Stimulated activated CD8-positive, alpha-beta memory T cell treated with anti-CD3 and anti-CD28 coated beads, Interleukin-12 subunit alpha, Interleukin-12 subunit beta, amount 100 ng/mL, for 4 hours (primary cell): Measurements from ENCODE around the gene CDT1.
"Not testable (repeated sequence)": the region's sequence is repeated elsewhere in the genome, so short reads cannot be mapped to it uniquely, and the experiment has no call there.

ENCODE experiments used
- DNase-seq: peaks from one replicate; pipeline ENCODE4 v3.0.0-alpha.2; 2020; ENCODE audit warnings: low read depth

Gene CDT1

GRCh38 chr16:88816736-88817535 lies 13.3 kb downstream of the CDT1 start:
- DNase-seq = no peak

DNA sequence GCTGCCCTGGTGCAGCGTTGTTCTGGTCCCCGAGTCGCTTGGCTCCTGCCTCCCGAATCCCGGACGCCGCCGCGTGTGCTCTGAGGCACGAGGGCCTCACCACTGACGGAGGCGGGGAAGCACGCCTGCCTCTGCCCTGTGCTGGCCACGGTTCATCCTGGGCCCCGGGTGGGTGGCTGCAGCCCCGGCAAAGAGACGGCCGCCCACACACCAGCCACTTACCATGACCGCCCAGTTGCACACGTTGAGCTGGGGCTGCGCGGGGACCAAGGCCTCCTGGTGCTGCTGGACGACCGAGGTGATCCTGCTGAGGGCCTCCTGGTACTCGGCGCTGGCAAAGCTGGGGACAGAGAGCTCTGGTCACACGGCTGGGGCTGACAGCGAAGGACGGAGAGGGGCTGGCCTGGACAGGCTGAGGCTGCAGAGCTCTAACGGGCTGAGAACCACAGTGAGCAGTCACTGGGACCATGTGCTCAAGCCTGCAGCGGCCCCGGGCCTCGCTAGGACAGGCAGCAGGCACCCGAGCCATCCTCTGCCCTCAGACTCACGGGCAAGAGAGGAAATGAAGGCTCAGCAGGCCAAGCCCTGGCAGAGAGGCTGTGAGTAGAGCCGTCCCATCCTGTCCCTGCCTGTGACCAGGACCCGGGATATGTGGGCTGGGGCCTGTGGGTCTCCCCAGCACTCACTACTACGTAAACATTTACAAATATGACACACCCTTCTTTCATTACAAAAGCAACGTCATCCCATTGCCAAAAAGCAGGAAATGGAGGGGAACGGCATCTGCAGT lies 14.4 kb downstream of the CDT1 start:
- no peak for DNase-seq

DNA sequence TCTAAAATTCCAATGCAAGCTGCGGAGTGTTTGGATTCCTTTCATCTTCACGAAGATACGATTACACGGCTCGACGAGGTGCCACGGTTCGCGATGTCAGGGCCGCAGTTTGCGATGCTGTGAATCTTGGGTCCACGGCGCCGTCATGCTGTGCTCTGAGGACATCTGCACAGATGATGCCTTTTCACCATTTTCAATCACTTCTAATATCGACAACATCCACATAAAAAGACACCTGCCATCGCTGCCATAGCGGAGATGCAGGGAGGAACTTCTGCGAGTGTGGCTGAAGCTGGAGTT lies 14.9 kb downstream of the CDT1 start:
- no peak for DNase-seq

GRCh38 chr16:88819126-88819525 lies 15.5 kb downstream of the CDT1 start:
- no peak for DNase-seq

GRCh38 chr16:88820385-88821025 lies 16.9 kb downstream of the CDT1 start:
- DNase-seq = no peak

GRCh38 chr16:88821168-88821850 lies 17.7 kb downstream of the CDT1 start:
- no peak for DNase-seq

- no peak for DNase-seq
These were observed 18.9 kb downstream of the CDT1 start for GRCh38 chr16:88822281-88823040.

DNA sequence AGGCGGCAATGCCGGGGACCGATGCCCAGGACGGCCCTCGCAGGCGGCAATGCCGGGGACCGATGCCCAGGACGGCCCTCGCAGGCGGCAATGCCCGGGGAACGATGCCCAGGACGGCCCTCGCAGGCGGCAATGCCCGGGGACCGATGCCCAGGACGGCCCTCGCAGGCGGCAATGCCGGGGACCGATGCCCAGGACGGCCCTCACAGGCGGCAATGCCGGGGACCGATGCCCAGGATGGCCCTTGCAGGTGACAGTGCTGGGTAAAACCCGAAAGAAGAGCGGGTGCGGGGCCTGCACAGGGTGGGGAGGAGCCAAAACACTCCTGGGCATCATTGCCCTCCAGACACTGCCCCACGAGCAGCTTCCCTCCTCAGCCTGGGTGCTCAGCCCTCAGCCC lies 20.1 kb downstream of the CDT1 start:
- not testable (repeated sequence) for DNase-seq

DNA sequence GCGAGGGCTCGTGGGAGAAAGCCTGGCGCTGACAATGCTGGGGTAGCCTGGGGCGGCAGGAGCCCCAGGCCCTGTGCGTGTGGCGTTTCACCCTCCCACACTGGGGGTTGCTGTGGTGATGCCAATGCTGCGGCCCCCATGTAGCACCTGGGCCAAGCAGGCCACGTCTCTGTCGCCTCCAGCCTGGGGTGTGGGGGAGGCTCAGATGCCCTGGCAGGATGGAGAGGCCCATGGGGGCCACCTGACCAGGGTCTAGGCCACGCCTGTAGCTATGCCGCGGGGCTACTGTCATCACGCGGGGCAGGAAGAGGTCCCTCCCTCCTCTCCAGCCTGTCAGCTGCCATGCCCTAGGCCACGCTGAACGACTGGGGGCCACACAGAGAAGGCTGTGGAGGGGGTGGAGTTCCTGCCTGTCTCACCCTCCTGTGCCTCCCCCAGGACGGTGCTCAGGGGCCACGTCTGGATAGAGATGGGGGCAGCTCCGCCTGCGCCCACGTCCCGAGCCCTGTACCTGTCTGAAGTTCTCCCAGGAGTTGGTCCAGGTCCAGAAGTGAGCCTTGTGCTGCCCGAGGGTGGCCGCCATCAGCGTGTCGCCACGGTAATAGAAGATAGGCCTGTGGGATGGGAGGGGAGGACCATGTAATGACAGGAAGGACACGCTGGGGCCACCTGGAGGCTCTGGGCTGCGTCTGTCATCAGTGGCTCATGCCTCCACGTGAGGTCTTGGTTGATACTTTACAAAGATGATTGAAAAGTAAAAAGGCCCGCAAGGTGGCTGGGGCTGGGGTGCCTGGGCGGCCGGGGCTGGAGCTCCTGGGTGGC lies 20.9 kb downstream of the CDT1 start:
- no peak for DNase-seq

- no peak for DNase-seq
These were observed 21.6 kb downstream of the CDT1 start for GRCh38 chr16:88825146-88825545.

DNA sequence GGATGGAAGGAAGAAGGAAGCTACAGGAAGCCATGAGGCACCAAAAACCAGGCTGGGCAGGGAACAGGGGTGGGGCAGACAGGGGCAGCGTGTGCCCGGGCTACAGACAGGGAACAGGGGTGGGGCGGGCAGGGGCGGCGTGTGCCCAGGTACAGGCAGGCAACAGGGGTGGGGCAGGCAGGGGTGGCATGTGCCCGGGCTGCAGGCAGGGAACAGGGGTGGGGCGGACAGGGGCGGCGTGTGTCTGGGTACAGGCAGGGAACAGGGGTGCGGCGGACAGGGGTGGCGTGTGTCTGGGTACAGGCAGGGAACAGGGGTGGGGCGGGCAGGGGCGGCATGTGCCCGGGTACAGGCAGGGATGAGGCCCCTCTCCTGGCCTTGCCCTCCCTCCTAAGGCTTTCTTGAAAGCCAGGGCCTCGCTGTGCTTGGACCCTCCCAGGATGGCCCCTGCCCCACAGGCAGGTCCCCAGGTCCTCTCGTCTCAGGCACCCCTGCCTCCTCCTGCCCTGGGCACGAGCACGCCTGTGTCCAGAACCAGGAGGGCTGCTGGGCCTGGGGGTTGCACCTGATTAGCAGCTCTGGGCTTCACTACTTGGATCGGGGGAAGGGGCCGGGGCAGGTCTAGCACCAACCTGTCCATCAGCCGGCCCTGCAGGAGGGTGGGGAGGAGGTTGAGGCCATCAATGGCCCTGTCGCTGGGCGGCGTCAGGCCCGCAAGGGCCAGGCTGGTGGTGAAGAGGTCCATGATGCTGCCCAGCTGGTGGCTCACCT lies 22.7 kb downstream of the CDT1 start:
- no peak for DNase-seq

DNA sequence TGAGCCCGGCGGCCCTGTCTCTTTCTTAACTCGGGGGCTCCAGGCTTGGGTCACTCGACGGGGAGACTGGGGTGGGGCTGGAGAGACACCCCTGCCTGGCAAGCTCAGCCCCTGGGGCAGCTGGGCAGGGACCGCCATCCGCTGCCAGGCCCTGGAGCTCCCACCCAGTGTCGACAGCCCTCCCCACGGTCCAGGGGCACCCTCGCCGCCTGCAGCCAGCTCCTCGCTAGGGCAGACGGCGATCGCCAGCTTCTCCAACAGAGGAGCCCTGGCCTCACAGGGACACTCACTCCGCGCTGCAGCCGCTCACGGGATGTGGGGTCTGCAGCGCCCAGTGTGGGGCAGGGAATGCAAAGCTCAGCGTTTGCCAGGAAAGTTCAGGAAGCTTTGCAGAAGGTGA lies 24.1 kb downstream of the CDT1 start:
- DNase-seq = no peak

- no peak for DNase-seq
These were observed 25.1 kb downstream of the CDT1 start for GRCh38 chr16:88828711-88829110.

- DNase-seq = no peak
These were observed 26.7 kb downstream of the CDT1 start for GRCh38 chr16:88830258-88830657.

DNA sequence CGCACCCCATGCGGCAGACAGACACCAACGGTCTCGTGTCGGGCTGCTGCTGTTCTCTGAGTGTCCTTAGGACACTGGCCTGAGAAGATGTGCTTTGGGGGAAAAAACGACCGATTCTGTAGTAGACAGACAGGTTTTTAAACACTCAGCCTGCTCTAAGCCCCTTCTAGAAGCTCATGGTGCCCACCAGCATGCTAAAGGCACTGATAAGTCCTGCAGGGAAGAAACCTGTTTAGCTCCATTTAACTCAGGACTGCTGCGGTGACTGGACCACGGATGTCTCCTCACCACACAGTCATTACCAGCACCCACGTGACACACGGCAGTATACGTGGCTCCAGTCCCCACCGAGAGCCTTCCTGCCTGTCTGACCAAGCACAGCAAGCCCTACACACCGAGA lies 27.2 kb downstream of the CDT1 start:
- DNase-seq = no peak

- no peak for DNase-seq
These were observed 28.2 kb downstream of the CDT1 start for GRCh38 chr16:88831838-88832237.

DNA sequence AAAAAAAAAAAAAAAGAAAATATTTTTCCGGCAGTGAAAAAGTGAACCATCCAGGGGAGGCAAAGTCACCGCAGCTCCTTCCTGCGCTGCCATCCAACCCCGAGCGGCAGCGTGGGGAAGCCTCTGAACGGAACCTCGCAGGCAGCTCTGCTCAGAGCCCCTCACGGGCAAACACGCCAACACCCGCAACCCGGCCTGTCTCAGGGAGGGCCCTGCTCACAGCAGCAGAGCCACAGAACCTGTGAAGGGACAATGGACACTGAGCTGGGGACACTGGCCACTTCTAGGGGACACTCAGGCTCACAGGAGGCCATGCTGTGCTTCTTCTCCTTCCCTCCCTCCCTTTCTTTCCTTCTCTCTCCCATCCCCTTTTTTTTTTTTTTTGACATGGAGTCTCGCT lies 29.5 kb downstream of the CDT1 start:
- DNase-seq = no peak

- no peak for DNase-seq
These were observed 31.1 kb downstream of the CDT1 start for GRCh38 chr16:88834670-88835069.

- DNase-seq = no peak
These were observed 31.8 kb downstream of the CDT1 start for GRCh38 chr16:88835383-88835782.

- no peak for DNase-seq
These were observed 32.2 kb downstream of the CDT1 start for GRCh38 chr16:88835818-88836217.
